CD1c-positive myeloid dendritic cell (primary cell): Measurements from ENCODE around the gene CDKL2.
"Not testable (repeated sequence)": the region's sequence is repeated elsewhere in the genome, so short reads cannot be mapped to it uniquely, and the experiment has no call there.

Experiments used
- DNase-seq: peaks from one replicate; pipeline ENCODE4 v3.0.0-alpha.2; 2016; ENCODE audit errors: extremely low spot score

CDKL2 gene

GRCh38 chr4:75630174-75630936, at the start of gene CDKL2:
Gene CDKL2 (minus strand): TSS chr4:75630528. CDS start chr4:75625988, 4,540 bp downstream.
- peak; percentile 90 for DNase-seq

- no peak for DNase-seq
Observed at GRCh38 chr4:75678965-75679364, 48.6 kb upstream of the CDKL2 start.

- DNase-seq = no peak
Observed at GRCh38 chr4:75678473-75678872, 48.1 kb upstream of the CDKL2 start.

GRCh38 chr4:75675004-75675531, 44.7 kb upstream of the CDKL2 start:
- no peak for DNase-seq

GRCh38 chr4:75673959-75674328, 43.6 kb upstream of the CDKL2 start:
- DNase-seq = no peak

- DNase-seq = peak; percentile 100
Observed at GRCh38 chr4:75673027-75673958, 43.0 kb upstream of the CDKL2 start, which contains the start of gene G3BP2. Gene G3BP2 (minus strand): TSS chr4:75673411. CDS start chr4:75662025, 11,386 bp downstream.

- DNase-seq = peak; percentile 84
Observed at GRCh38 chr4:75672461-75673026, 42.2 kb upstream of the CDKL2 start.

GRCh38 chr4:75671802-75672421, 41.6 kb upstream of the CDKL2 start:
- no peak for DNase-seq

- DNase-seq = no peak
Observed at GRCh38 chr4:75668596-75668995, 38.3 kb upstream of the CDKL2 start.

GRCh38 chr4:75667636-75668035, 37.3 kb upstream of the CDKL2 start:
- not testable (repeated sequence) for DNase-seq

- DNase-seq = no peak
Observed at GRCh38 chr4:75666299-75666698, 36.0 kb upstream of the CDKL2 start.

DNA sequence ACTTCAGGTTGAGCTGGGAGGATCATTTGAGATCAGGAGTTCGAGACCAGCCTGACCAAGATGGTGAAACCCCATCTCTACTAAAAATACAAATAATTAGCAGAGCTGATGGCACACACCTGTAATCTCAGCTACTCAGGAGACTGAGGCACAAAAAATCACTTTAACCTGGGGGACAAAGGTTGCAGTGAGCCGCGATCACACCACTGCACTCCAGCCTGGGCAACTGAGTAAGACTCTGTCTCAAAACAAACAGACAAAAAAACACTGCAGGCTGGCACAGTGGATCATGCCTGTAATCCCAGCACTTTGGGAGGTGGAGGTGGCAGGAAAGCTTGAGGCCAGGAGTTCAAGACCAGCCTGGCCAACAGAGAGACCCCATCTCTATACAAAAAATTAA, 34.3 kb upstream of the CDKL2 start:
- DNase-seq = not testable (repeated sequence)

GRCh38 chr4:75662626-75663025, 32.3 kb upstream of the CDKL2 start:
- no peak for DNase-seq

GRCh38 chr4:75660491-75660890, 30.2 kb upstream of the CDKL2 start:
- DNase-seq = no peak

DNA sequence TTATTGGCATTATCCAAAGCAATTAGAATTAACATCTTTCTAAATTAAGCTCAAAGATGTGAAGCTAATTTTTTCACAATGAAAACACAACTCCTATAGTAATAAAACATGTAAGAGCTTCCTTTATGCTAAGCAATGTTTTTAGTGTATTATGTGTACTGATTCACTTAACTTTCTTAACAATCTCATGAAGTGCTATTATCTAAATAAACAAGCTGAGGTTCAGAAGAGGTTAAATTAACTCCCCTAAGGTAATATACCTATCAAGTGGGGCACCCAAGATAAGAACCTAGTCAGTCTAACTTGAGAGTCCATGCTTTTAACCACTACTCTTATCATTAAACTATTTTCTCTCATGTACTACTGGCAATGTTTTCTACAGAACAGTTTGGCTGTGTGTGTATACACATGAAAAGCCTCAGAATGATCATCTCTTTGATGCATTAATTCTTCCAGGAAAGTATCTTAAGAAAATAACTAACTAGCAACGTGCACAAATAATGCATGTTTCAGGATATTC, 29.2 kb upstream of the CDKL2 start:
- no peak for DNase-seq

DNA sequence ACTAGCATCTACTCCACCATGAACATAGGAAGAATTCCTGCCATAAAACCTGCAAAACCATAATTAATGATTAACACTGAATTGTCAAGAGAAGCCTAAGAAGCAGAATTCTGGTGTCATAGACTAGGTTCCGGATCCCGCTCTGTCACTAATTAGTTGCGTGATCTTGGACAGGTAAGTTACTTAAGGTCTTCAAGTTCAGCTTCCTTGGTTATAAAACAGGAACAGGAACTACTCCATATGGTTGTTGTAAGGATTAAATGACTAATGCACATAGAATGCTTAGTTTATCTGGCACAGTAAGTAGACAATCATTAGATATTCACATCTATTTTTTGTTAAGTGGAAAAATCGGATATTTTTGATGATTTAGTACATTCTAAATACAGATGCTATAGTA, 28.5 kb upstream of the CDKL2 start:
- DNase-seq = no peak

DNA sequence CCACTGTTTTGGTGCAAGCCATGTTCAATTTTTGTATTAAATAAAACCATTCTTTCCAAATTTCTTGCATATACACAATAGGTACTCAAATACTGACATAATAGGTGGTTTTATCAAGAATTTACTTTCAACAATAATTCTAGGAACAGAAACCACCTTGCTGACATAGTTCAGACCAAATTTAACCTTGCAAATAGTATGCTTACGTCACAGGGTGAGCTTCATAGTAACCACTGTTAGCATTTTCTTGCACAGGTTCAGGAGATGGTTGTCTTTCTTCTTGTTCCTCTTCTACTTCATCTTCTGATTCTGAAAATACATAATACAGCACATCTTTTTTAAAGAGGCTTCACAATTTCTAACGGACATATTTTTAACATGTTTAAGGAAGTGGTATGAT, 25.2 kb upstream of the CDKL2 start:
- DNase-seq = peak; percentile 35

GRCh38 chr4:75654905-75655304, 24.6 kb upstream of the CDKL2 start:
- no peak for DNase-seq

DNA sequence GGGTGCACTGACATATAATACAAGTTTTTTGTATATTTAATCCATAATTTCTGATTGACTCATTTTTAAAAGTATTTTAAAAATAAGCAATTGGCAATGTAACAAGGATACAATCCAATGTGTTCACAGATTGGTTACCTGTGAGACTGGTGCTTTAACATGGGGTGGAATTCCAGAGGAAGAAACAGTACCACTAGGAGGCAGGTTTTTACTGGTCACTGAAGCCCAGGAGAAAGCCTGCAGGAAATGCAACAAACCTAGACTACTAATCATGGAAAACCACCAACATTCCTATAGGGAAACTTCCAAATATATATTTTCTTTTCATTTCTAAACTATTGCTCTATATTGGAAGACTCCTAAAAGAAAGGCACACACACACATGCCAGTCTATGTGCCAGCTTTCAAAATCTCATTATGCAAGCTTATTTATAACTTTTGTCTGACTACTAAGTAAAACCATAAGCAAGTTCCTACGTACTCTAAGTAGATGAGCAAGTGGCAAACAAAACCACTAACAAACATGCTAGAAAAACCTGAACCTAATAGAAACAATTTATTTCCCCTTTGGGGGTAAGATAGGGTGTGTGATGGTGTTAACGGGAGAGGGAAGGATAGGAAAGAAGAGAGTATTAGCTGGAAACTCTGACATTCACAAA, 23.6 kb upstream of the CDKL2 start:
- no peak for DNase-seq

- peak; percentile 9 for DNase-seq
Observed at GRCh38 chr4:75644095-75644494, 13.8 kb upstream of the CDKL2 start.

DNA sequence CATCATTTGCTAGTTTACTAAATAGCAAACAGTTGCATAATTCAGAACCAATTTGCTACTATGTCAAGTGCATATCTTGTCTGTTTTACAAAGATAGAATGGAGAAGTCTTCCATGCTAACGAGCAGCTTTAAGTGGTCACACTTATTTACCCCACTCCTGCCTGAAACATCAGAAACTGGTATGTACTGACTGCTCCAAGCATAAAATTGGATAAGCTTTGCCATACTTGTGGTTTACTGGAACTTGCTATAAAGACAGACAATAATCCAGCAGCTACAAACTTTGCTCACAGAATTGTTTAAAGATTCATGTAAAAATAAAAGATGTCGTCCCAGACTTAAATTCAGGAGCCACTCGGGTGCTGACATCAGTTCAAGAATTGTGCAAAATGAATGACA, 13.3 kb upstream of the CDKL2 start:
- no peak for DNase-seq
